Measurements from ENCODE around the gene LMBR1L. TPM values are rescaled to one million over a fixed set of nuclear protein-coding genes. Genes with fewer than 3 reads are reported as not detected.

The LMBR1L gene
- total RNA-seq, 1 experiment from 2014 or later: 55.1 TPM

GRCh38 chr12:49138587-49138986 is 27.9 kb upstream of the LMBR1L start:
- Histone ChIP-seq H3K14ac (ENCODE audit: insufficient read depth, low read length) (no peak overlapping the region), H3K79me1 (ENCODE audit: insufficient read depth, low read depth, low read length, poor library complexity, severe bottlenecking) (no peaks in the 10 kb centered on the region), H4K5ac (ENCODE audit: insufficient read length, low read depth, low read length) (no peak overlapping the region), H3K4me1 (ENCODE audit: insufficient read depth, low read length) (no peaks in the 10 kb centered on the region), H2BK15ac (ENCODE audit: low read depth, low read length) (no peak overlapping the region), H2BK5ac (ENCODE audit: insufficient read length, low read length) (no peak overlapping the region), H2BK12ac (ENCODE audit: insufficient read length, low read depth, low read length) (no peak overlapping the region), H3K9me3 (ENCODE audit: control insufficient read depth, low read depth, low read length) (no peaks in the 10 kb centered on the region), H3K4me2 (ENCODE audit: insufficient read depth, insufficient read length, low read length) (no peak overlapping the region), H3K79me2 (ENCODE audit: insufficient read depth, low read length) (no peaks in the 10 kb centered on the region), H3K23me2 (ENCODE audit: insufficient read length, low read depth, low read length, poor library complexity, severe bottlenecking) (no peaks in the 10 kb centered on the region), H3K27ac (ENCODE audit: insufficient read length, low read depth, low read length) (no peak overlapping the region), H4K91ac (ENCODE audit: insufficient read length, low read depth, low read length) (no peak overlapping the region), H3K56ac (ENCODE audit: insufficient read length, low read depth, low read length) (no peak overlapping the region), H2BK20ac (ENCODE audit: low read depth, low read length, poor library complexity, severe bottlenecking) (no peak overlapping the region), H2AK5ac (ENCODE audit: insufficient read length, low read length) (no peak overlapping the region), H3T11ph (ENCODE audit: low read length) (no peak overlapping the region), H3K27me3 (ENCODE audit: insufficient read depth, low read length) (no peaks in the 10 kb centered on the region), H2AFZ (ENCODE audit: low read length) (no peak overlapping the region), H4K20me1 (ENCODE audit: control insufficient read depth, insufficient read depth, insufficient read length) (no peaks in the 10 kb centered on the region), H2BK120ac (ENCODE audit: low read depth, low read length, poor library complexity, severe bottlenecking) (no peak overlapping the region), H3K4ac (ENCODE audit: low read depth, low read length) (no peak overlapping the region), H3K23ac (ENCODE audit: insufficient read length, low read depth, low read length) (no peak overlapping the region), H3K9ac (ENCODE audit: extremely low read depth, insufficient read length, low read length) (no peak overlapping the region), H4K8ac (replicated peaks; ENCODE audit: insufficient read length, low read depth, low read length) (no peak overlapping the region), H3K18ac (ENCODE audit: insufficient read length, low read depth, low read length) (no peak overlapping the region)
- no peak overlapping the region for H3K4me3 Mint-ChIP-seq
- H3K4me1 Mint-ChIP-seq: peaks cover 0 to 4% of the 10 kb centered on the region in 2 experiments; a peak in 1 of 4 replicates
- H3K9me3 Mint-ChIP-seq: 0 out of 5 replicates have a peak, but pooled peaks cover 0 to 3% of the 10 kb centered on the region in 2 experiments
- no peak for DNase-seq
- H3K27me3 Mint-ChIP-seq (ENCODE audit: low read depth): no peaks in the 10 kb centered on the region
- WGBS (ENCODE audit: extremely low coverage, insufficient read length, low lambda C conversion rate): no CpG with 5 or more reads among the region's 2 CpGs
- TF ChIP-seq CTCF (conservative IDR thresholded peaks at IDR 0.05): no peak
- peak overlapping the region in 1 of 3 experiments; percentile 30; a peak in 1 of 7 replicates for H3K27ac Mint-ChIP-seq
- peaks cover 0 to 5% (median 2%) of the 10 kb centered on the region in 3 experiments; a peak in 2 of 7 replicates for H3K36me3 Mint-ChIP-seq (ENCODE audit: insufficient read depth in 1 of 3, low read depth in 3 of 3)

All from H9 (cell line).